HG03108 (cell line): ENCODE results near the gene SUPT3H.
A peak's percentile ranks its signal among the peaks of the same experiment; 100 is the strongest.

Source experiments
- ATAC-seq: cut with Tn5 transposase; IDR thresholded peaks from one replicate; pipeline ENCODE4 v1.9.1; 2021; ENCODE audit warnings: moderate library complexity; ENCODE audit not compliant: unreplicated experiment

The SUPT3H gene

GRCh38 chr6:44965708-44966107 is 412.0 kb downstream of the SUPT3H start:
- no peak for ATAC-seq

- no peak for ATAC-seq
Measured at GRCh38 chr6:44960898-44961297, 416.8 kb downstream of the SUPT3H start.

GRCh38 chr6:44959651-44960050 is 418.1 kb downstream of the SUPT3H start:
- no peak for ATAC-seq

GRCh38 chr6:44957156-44957555 is 420.6 kb downstream of the SUPT3H start:
- ATAC-seq: no peak

GRCh38 chr6:44956396-44956795 is 421.3 kb downstream of the SUPT3H start:
- no peak for ATAC-seq

- no peak for ATAC-seq
Measured at GRCh38 chr6:44955145-44955544, 422.6 kb downstream of the SUPT3H start.

GRCh38 chr6:44954281-44954680 is 423.5 kb downstream of the SUPT3H start:
- ATAC-seq: no peak

GRCh38 chr6:44951253-44951747 is 426.4 kb downstream of the SUPT3H start:
- no peak for ATAC-seq

- no peak for ATAC-seq
Measured at GRCh38 chr6:44949596-44950201, 428.0 kb downstream of the SUPT3H start.

GRCh38 chr6:44943541-44943940 is 434.2 kb downstream of the SUPT3H start:
- ATAC-seq: no peak

GRCh38 chr6:44942798-44943197 is 434.9 kb downstream of the SUPT3H start:
- ATAC-seq: no peak

GRCh38 chr6:44942201-44942600 is 435.5 kb downstream of the SUPT3H start:
- ATAC-seq: no peak

GRCh38 chr6:44940367-44940766 is 437.4 kb downstream of the SUPT3H start:
- no peak for ATAC-seq

- ATAC-seq: no peak
Measured at GRCh38 chr6:44935693-44936300, 441.9 kb downstream of the SUPT3H start.

- ATAC-seq: no peak
Measured at GRCh38 chr6:44933108-44933507, 444.6 kb downstream of the SUPT3H start.

- no peak for ATAC-seq
Measured at GRCh38 chr6:44932651-44933091, 445.1 kb downstream of the SUPT3H start.

GRCh38 chr6:44931385-44931784 is 446.3 kb downstream of the SUPT3H start:
- no peak for ATAC-seq

- ATAC-seq: no peak
Measured at GRCh38 chr6:44926556-44926955, 451.2 kb downstream of the SUPT3H start.

- ATAC-seq: no peak
Measured at GRCh38 chr6:44925100-44925739, 452.5 kb downstream of the SUPT3H start.

- peak; percentile 50 for ATAC-seq
Measured at GRCh38 chr6:44923444-44923843, 454.3 kb downstream of the SUPT3H start.

- ATAC-seq: no peak
Measured at GRCh38 chr6:44921798-44922197, 455.9 kb downstream of the SUPT3H start.

GRCh38 chr6:44920952-44921491 is 456.7 kb downstream of the SUPT3H start:
- no peak for ATAC-seq
